Pancreas (tissue), 10 donors: Measurements from ENCODE around the gene PTPMT1. TPM values are rescaled to one million over a fixed set of nuclear protein-coding genes. Genes with fewer than 3 reads are reported as not detected.

Source experiments
- ATAC-seq, 4 donors: fragments of 200-7000 bp; cut with Tn5 transposase; one replicate each; pipeline versions ENCODE4 v1.8.0 to v1.9.1; 2020; ENCODE audit warnings: mild to moderate bottlenecking in 4 of 4, moderate library complexity in 4 of 4
- DNase-seq, 6 donors: peaks; one replicate each; pipeline ENCODE4 v3.0.0-alpha.2; 2020
- FAIRE-seq: peaks from 2 replicates; lab custom pipeline; 2012; peaks lifted over from hg19 to GRCh38; lab: Jason Lieb, UNC
- H3K27ac ChIP-seq, 4 donors: fragments of 200-600 bp; sonication (generic); 1 replicate in 3 of 4; 2 replicates in 1 of 4; pipeline versions ENCODE4 v1.5.0 to v1.8.0; 2020
- H3K27me3 ChIP-seq, 4 donors: fragments of 200-600 bp; one replicate each; pipeline ENCODE4 v1.8.0; 2021
- H3K36me3 ChIP-seq, 3 donors: fragments of 200-600 bp; sonication (generic) in 1 of 3; one replicate each; pipeline versions ENCODE4 v1.5.0 to v1.8.0; 2020 to 2021
- H3K4me1 ChIP-seq, 3 donors: fragments of 200-600 bp; one replicate each; pipeline ENCODE4 v1.8.0; 2021
- H3K4me3 ChIP-seq, 4 donors: fragments of 200-600 bp; sonication (generic) in 2 of 4; one replicate each; pipeline versions ENCODE4 v1.5.0 to v1.8.0; 2020 to 2021
- H3K9me3 ChIP-seq, 4 donors: fragments of 200-600 bp; one replicate each; pipeline ENCODE4 v1.8.0; 2021
- CTCF ChIP-seq, 4 donors: fragments of 200-600 bp; sonication (generic) in 3 of 4; IDR thresholded peaks; one replicate each; pipeline versions ENCODE4 v1.5.0 to v1.8.0; 2021; ENCODE audit warnings: antibody characterized with exemption in 4 of 4
- WGBS, 2 donors: extraction: QIAGEN DNeasy Blood & Tissue Kit; methylation state at CpG; one replicate each; pipeline ENCODE4 v1.1.7; 2013; 5-methylcytosine and 5-hydroxymethylcytosine counted together
- intact Hi-C, 3 donors: fragments of 100-400 bp; cut with DNase I; formaldehyde crosslinking; loops; one replicate each; pipeline versions ENCODE4 v1.11.1 to v1.14.2; 2022
- polyA plus RNA-seq, 2 donors: library from polyadenylated mRNA; stranded (reverse); fragments of 200-250 nt; gene quantifications; one replicate each; pipeline ENCODE4 v1.2.3, GENCODE V29; 2013
- total RNA-seq, 6 donors: library from RNA; stranded (reverse); fragmentation: NEBNext Ultra II Directional in 4 of 6; extraction: Animal tissue kit (Norgen Biotek cat#: 25700) in 4 of 6; gene quantifications; one replicate each; pipeline versions ENCODE4 v1.2.1 to v1.2.4, GENCODE V29; 2021 to 2023
- donor health status: healthy with polysubstance abuse.
- donor health status: DM: no; HTN: no; CAD: no; lungs with moderate emphysema.
- donor health status: DM: no; HTN: no; CAD: no.
- donor health status: control.
- donor health status: control.
- donor health status: Bipolar disorder and iron deficiency.
- donor health status: DM: yes; HTN: yes; CAD: no.
- donor health status: DM: no; HTN: no; CAD: no.
- donor health status: DM: no; HTN: no; CAD: no.
- donor health status: DM: yes; HTN: yes; CAD: no.

The PTPMT1 gene
- total and polyA plus RNA-seq, 8 donors: 15.7 to 34.3 (median 21.4) TPM

- ATAC-seq (no peak), DNase-seq (no peak), FAIRE-seq (no peak)
- Histone ChIP-seq H3K9me3 (no peaks in the 10 kb centered on the region), H3K4me3 (no peak overlapping the region), H3K27me3 (no peaks in the 10 kb centered on the region), H3K27ac (no peak overlapping the region), H3K36me3 (no peaks in the 10 kb centered on the region), H3K4me1 (no peaks in the 10 kb centered on the region)
- TF ChIP-seq CTCF (IDR thresholded peaks at IDR 0.05): no peak
- intact Hi-C loops: no loop called here
- WGBS, 2 donors: 56 to 57% methylated on average over 7 of the region's 7 CpGs
Measured at GRCh38 chr11:47595029-47595428, 29.6 kb downstream of the PTPMT1 start.

- no peak for FAIRE-seq
- no peak for TF ChIP-seq CTCF (IDR thresholded peaks at IDR 0.05)
- Histone ChIP-seq H3K9me3 (no peaks in the 10 kb centered on the region), H3K4me3 (no peak overlapping the region), H3K27me3 (no peaks in the 10 kb centered on the region), H3K4me1 (no peaks in the 10 kb centered on the region), H3K27ac (no peak overlapping the region), H3K36me3 (no peaks in the 10 kb centered on the region)
- DNase-seq: no peak
- intact Hi-C loops: no loop called here
- 98 to 100% methylated on average over 1 of the region's 1 CpG for WGBS, 2 donors
- no peak for ATAC-seq
Measured at GRCh38 chr11:47595967-47596366, 30.6 kb downstream of the PTPMT1 start.

- H3K9me3 ChIP-seq: no peaks in the 10 kb centered on the region
Measured at GRCh38 chr11:47599902-47600301, 34.5 kb downstream of the PTPMT1 start.

GRCh38 chr11:47603295-47603694, 37.9 kb downstream of the PTPMT1 start:
- 90 to 95% methylated on average over 4 of the region's 4 CpGs for WGBS, 2 donors
- Histone ChIP-seq H3K27ac (no peak overlapping the region), H3K4me3 (no peak overlapping the region), H3K36me3 (no peaks in the 10 kb centered on the region), H3K27me3 (no peaks in the 10 kb centered on the region), H3K4me1 (peaks cover 4 to 12% (median 4%) of the 10 kb centered on the region in 3 donors), H3K9me3 (no peaks in the 10 kb centered on the region)
- DNase-seq: no peak
- intact Hi-C loops: no loop called here
- ATAC-seq: no peak
- no peak for FAIRE-seq
- TF ChIP-seq CTCF (IDR thresholded peaks at IDR 0.05): no peak

More at GRCh38 chr11:47599902-47600301, 34.5 kb downstream of the PTPMT1 start:
- no peak overlapping the region for H3K4me3 ChIP-seq
- intact Hi-C loops: no loop called here
- no peaks in the 10 kb centered on the region for H3K4me1 ChIP-seq
- DNase-seq: no peak
- H3K27ac ChIP-seq: no peak overlapping the region
- no peak for TF ChIP-seq CTCF (IDR thresholded peaks at IDR 0.05)
- ATAC-seq: no peak
- FAIRE-seq: no peak
- 69 to 77% methylated on average over 4 of the region's 4 CpGs for WGBS, 2 donors
- no peaks in the 10 kb centered on the region for H3K27me3 ChIP-seq
- H3K36me3 ChIP-seq: no peaks in the 10 kb centered on the region

- no peak for DNase-seq
- no peaks in the 10 kb centered on the region for H3K36me3 ChIP-seq
- H3K9me3 ChIP-seq: no peaks in the 10 kb centered on the region
- peaks cover 4 to 12% (median 4%) of the 10 kb centered on the region in 3 donors for H3K4me1 ChIP-seq
- 38 to 39% methylated on average over 3 of the region's 3 CpGs for WGBS, 2 donors
- no peak overlapping the region for H3K27ac ChIP-seq
- intact Hi-C loops: no loop called here
- no peak for TF ChIP-seq CTCF (IDR thresholded peaks at IDR 0.05)
- no peak overlapping the region for H3K4me3 ChIP-seq
- peak in 3 of 4 donors; percentile 28 to 59 (median 56) for ATAC-seq
- H3K27me3 ChIP-seq: no peaks in the 10 kb centered on the region
- FAIRE-seq: no peak
Measured at GRCh38 chr11:47605921-47606320, 40.5 kb downstream of the PTPMT1 start.
